Neural progenitor cell (in vitro differentiated cells): ENCODE data around the gene MACROD2.

Experiments
- CTCF ChIP-seq: fragments of 200-600 bp; sonication (generic); IDR thresholded peaks from 2 replicates; pipeline ENCODE4 v1.5.1; 2017; ENCODE audit warnings: antibody characterized with exemption, mild to moderate bottlenecking
- EZH2 ChIP-seq: fragments of 200-600 bp; sonication (generic); IDR thresholded peaks from 2 replicates; pipeline ENCODE4 v1.6.1; 2017; ENCODE audit warnings: antibody characterized with exemption, mild to moderate bottlenecking, moderate library complexity

GRCh38 chr20:15375836-15376235 lies 1380.5 kb downstream of the MACROD2 start:
- TF ChIP-seq CTCF = no peak
- TF ChIP-seq EZH2 = no peak
